NK-92 (cell line): ENCODE data around the gene IQCE.

Experiments used
- DNase-seq: peaks from one replicate; lab custom pipeline; 2025; ENCODE audit not compliant: unreplicated experiment; lab: John Stamatoyannopoulos, UW

IQCE gene

GRCh38 chr7:2631946-2632732 is 73.4 kb downstream of the IQCE start, which contains the start of gene TTYH3:
TTYH3 (plus strand) TSS chr7:2631986; CDS start chr7:2632156, 170 bp downstream.
- no peak for DNase-seq

GRCh38 chr7:2632733-2633537 is 74.2 kb downstream of the IQCE start:
- DNase-seq: no peak

- DNase-seq: no peak
Observed at GRCh38 chr7:2633538-2634266, 74.9 kb downstream of the IQCE start.

- DNase-seq: no peak
Observed at GRCh38 chr7:2634267-2635145, 75.7 kb downstream of the IQCE start.

- DNase-seq: no peak
Observed at GRCh38 chr7:2635148-2635668, 76.4 kb downstream of the IQCE start.

- DNase-seq: no peak
Observed at GRCh38 chr7:2635810-2636701, 77.3 kb downstream of the IQCE start.

GRCh38 chr7:2637066-2637471 is 78.3 kb downstream of the IQCE start:
- DNase-seq: no peak

- no peak for DNase-seq
Observed at GRCh38 chr7:2637505-2638223, 78.9 kb downstream of the IQCE start.

GRCh38 chr7:2638224-2638991 is 79.6 kb downstream of the IQCE start:
- DNase-seq: no peak

GRCh38 chr7:2639181-2639681 is 80.5 kb downstream of the IQCE start:
- no peak for DNase-seq

GRCh38 chr7:2639695-2640481 is 81.1 kb downstream of the IQCE start:
- no peak for DNase-seq

- no peak for DNase-seq
Observed at GRCh38 chr7:2640482-2640830, 81.7 kb downstream of the IQCE start.

- DNase-seq: no peak
Observed at GRCh38 chr7:2640846-2641316, 82.1 kb downstream of the IQCE start.

GRCh38 chr7:2641406-2642393 is 82.9 kb downstream of the IQCE start:
- no peak for DNase-seq

- DNase-seq: no peak
Observed at GRCh38 chr7:2643386-2644219, 84.8 kb downstream of the IQCE start.
